GM18907 (cell line): Measurements from ENCODE around the gene CTAG1B.
"Not testable (repeated sequence)": the region's sequence is repeated elsewhere in the genome, so short reads cannot be mapped to it uniquely, and the experiment has no call there.

Experiments
- ATAC-seq: cut with Tn5 transposase; IDR thresholded peaks from one replicate; pipeline ENCODE4 v1.9.1; 2021; ENCODE audit warnings: mild to moderate bottlenecking, moderate library complexity; ENCODE audit not compliant: unreplicated experiment

The CTAG1B gene

DNA sequence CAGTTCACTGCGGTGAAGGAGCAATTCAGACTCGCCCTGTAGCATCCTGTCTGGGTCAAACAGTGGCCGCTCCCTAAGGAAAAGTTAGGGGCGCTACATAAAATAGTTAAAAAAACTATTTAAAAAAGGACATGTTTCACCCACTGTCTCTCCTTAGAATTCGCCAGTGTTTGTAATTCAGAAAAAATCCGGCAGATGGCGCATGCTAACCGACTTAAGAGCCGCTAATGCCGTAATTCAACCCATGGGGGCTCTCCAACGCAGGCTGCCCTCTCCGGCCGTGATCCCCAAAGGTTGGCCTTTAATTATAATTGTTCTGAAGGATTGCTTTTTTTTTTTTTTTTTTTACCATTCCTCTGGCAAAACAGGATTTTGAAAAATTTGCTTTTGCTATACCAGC, 28.7 kb downstream of the CTAG1B start:
- ATAC-seq = not testable (repeated sequence)

DNA sequence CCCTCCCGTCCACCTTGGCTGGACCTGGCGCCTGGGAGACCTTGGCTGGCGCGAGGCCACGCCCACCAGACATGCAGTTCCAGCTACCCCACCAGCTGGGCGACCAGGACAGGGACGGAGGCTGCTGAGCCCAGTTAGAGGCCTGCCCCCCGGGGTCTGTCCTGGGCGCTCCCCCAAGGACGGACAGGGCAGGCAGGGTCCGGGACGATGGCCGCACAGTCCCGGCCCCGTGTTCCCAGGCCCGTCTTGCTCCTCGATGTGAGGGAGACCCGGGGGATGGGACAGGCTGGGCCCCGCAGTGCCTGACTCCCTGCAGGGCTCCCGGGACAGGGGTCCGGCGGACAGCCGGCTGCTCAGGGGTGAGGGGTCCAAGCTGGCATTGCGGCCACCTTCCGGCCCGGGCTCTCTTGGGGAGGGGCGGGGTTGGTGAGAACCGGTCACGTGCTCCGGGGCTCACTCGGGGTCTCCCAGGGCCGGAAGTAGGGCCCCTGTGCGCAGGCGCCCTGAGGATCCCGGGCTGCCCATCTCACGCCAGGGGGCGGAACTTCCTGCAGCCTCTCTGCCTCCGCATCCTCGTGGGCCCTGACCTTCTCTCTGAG, 34.4 kb downstream of the CTAG1B start, which contains the start of gene CTAG1A:
CTAG1A (plus strand) TSS at position 549 of the 599 bp plus-strand sequence. CDS start 74 bp downstream, outside the sequence.
- ATAC-seq = not testable (repeated sequence)

DNA sequence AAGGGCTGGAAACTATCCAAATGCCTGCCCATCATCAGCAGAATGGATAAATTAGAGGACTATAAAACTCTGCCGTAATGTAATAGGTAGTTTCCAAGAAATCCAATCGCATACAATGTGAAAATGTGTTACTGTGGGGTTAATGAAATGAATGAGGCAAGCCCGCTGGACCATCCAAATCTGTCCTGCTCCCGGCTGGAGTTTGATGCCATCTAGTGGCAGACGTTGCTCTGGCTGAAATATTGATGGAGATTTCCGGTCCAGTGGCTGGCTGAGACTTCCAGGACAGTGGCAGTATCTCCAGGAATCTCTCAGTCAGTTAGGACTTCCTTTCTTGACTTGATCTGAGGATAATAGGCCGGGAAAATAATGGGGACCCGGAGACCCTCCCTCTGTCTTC, 36.1 kb downstream of the CTAG1B start:
- not testable (repeated sequence) for ATAC-seq

DNA sequence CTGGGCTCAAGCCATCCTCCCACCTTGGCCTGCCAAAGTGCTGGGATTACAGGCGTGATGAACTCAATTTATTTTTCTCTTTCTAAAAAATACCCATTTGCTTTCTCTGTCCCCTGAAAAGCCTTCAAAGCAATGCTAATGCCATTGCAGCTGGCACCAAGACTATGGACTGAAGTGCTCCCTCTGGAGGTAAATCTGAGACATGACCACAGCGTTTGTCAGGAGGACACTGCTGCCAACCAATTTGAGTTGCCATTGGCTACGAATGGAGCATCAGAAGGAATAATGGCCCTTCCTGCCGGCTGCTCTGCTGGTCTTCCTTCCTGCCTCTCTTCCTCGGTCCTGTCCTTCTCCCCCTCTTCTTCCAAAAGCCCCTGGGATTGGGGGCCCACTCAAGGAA, 44.0 kb downstream of the CTAG1B start:
- not testable (repeated sequence) for ATAC-seq

DNA sequence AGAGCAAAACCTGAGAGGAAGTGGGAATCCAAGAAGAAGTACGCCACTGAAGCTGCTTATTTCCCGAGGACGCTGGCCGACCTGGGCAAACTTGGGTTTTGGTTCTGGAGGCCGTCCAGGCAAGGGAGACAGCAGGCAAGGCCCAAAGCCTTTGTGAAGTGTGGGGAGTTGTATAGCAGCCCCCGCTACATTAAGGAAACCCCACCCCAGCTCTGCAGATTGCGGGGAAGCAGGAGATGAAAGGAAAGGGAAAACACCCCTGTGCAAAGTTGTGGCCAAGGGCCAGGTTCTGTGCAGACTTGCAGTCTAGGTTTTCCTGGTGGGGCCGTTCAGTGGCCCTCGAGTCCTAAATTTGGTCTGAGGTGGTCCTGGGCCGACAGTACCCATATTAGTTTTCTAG, 46.0 kb downstream of the CTAG1B start:
- ATAC-seq = not testable (repeated sequence)

DNA sequence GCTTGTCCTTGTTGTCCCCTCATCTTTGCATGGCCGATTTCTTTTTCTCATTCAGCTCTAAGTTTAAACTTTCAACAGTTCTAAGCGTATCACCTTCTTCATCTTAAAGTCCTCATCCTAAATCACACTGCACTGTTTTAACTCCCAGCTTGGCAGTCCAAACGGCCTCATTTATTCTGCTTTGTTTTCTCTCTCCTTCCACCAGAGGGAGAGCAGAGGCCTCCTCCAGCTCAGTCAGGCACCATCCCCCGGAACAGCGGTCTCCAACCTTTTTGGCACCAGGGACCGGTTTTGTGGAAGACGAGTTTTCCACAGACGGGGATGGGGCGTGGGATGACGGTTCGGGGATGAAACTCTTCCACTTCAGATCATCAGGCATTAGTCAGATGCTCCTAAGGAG, 48.7 kb downstream of the CTAG1B start:
- not testable (repeated sequence) for ATAC-seq
